ENCODE measurements around the gene ARHGEF4.

- TF ChIP-seq CTCF (IDR thresholded peaks at IDR 0.05) = no peak
- TF ChIP-seq POLR2A (IDR thresholded peaks at IDR 0.05; ENCODE audit: low read depth) = no peak
- TF ChIP-seq POLR2AphosphoS5 (IDR thresholded peaks at IDR 0.05) = no peak
Observed at GRCh38 chr2:130936451-130936850, 99.7 kb downstream of the ARHGEF4 start.
